ENCODE measurements around the gene CANT1. TPM values are rescaled to one million over a fixed set of nuclear protein-coding genes. Genes with fewer than 3 reads are reported as not detected.
A peak's percentile ranks its signal among the peaks of the same experiment; 100 is the strongest.

Gene CANT1
- total RNA-seq, 1 donor: 49.2 TPM

GRCh38 chr17:79046197-79046915 is 36.8 kb upstream of the CANT1 start:
- Histone ChIP-seq H2AFZ (ENCODE audit: low read length) (peak overlapping the region; percentile 18), H3K79me2 (ENCODE audit: insufficient read depth, low read length) (no peaks in the 10 kb centered on the region), H3K9me3 (ENCODE audit: low read depth, low read length) (no peaks in the 10 kb centered on the region), H3K4me1 (ENCODE audit: insufficient read depth, low read length) (peaks cover 17% of the 10 kb centered on the region), H3K4me2 (ENCODE audit: insufficient read depth, low read length) (peak overlapping the region; percentile 50), H3K27me3 (ENCODE audit: insufficient read depth, low read length) (peaks cover 27% of the 10 kb centered on the region), H4K20me1 (ENCODE audit: insufficient read depth, low read length) (no peaks in the 10 kb centered on the region), H3K36me3 (ENCODE audit: insufficient read depth, low read length) (no peaks in the 10 kb centered on the region), H3K27ac (ENCODE audit: low read depth, low read length) (no peak overlapping the region), H3K4me3 (ENCODE audit: insufficient read depth, low read length) (no peak overlapping the region)
- DNase-seq (ENCODE audit: insufficient read length, low spot score, missing footprints): peak; percentile 86
- TF ChIP-seq CTCF (IDR thresholded peaks at IDR 0.05; ENCODE audit: extremely low read depth, low read depth, low read length): no peak

- peak; percentile 85 for TF ChIP-seq CTCF (IDR thresholded peaks at IDR 0.05; ENCODE audit: extremely low read depth, low read depth, low read length)
- peaks cover 17% of the 10 kb centered on the region for H3K4me1 ChIP-seq (ENCODE audit: insufficient read depth, low read length)
- H3K4me3 ChIP-seq (ENCODE audit: insufficient read depth, low read length): no peak overlapping the region
- no peaks in the 10 kb centered on the region for H3K79me2 ChIP-seq (ENCODE audit: insufficient read depth, low read length)
- H4K20me1 ChIP-seq (ENCODE audit: insufficient read depth, low read length): no peaks in the 10 kb centered on the region
- no peaks in the 10 kb centered on the region for H3K9me3 ChIP-seq (ENCODE audit: low read depth, low read length)
- H2AFZ ChIP-seq (ENCODE audit: low read length): peak overlapping the region; percentile 18
- H3K4me2 ChIP-seq (ENCODE audit: insufficient read depth, low read length): peak overlapping the region; percentile 50
- no peaks in the 10 kb centered on the region for H3K36me3 ChIP-seq (ENCODE audit: insufficient read depth, low read length)
- peak; percentile 93 for DNase-seq (ENCODE audit: insufficient read length, low spot score, missing footprints)
- peaks cover 27% of the 10 kb centered on the region for H3K27me3 ChIP-seq (ENCODE audit: insufficient read depth, low read length)
- H3K27ac ChIP-seq (ENCODE audit: low read depth, low read length): no peak overlapping the region
These were observed 36.3 kb upstream of the CANT1 start for GRCh38 chr17:79045842-79046196.

GRCh38 chr17:79045001-79045729 is 35.6 kb upstream of the CANT1 start:
- H3K9me3 ChIP-seq (ENCODE audit: low read depth, low read length): no peaks in the 10 kb centered on the region
- H3K27ac ChIP-seq (ENCODE audit: low read depth, low read length): no peak overlapping the region
- no peak overlapping the region for H3K4me2 ChIP-seq (ENCODE audit: insufficient read depth, low read length)
- no peak for TF ChIP-seq CTCF (IDR thresholded peaks at IDR 0.05; ENCODE audit: extremely low read depth, low read depth, low read length)
- peaks cover 27% of the 10 kb centered on the region for H3K27me3 ChIP-seq (ENCODE audit: insufficient read depth, low read length)
- H3K4me1 ChIP-seq (ENCODE audit: insufficient read depth, low read length): peaks cover 17% of the 10 kb centered on the region
- no peak overlapping the region for H2AFZ ChIP-seq (ENCODE audit: low read length)
- H3K36me3 ChIP-seq (ENCODE audit: insufficient read depth, low read length): no peaks in the 10 kb centered on the region
- H3K4me3 ChIP-seq (ENCODE audit: insufficient read depth, low read length): no peak overlapping the region
- H4K20me1 ChIP-seq (ENCODE audit: insufficient read depth, low read length): no peaks in the 10 kb centered on the region
- H3K79me2 ChIP-seq (ENCODE audit: insufficient read depth, low read length): no peaks in the 10 kb centered on the region
- DNase-seq (ENCODE audit: insufficient read length, low spot score, missing footprints): peak; percentile 73

GRCh38 chr17:79044462-79044861 is 34.9 kb upstream of the CANT1 start:
- Histone ChIP-seq H3K27ac (ENCODE audit: low read depth, low read length) (no peak overlapping the region), H3K4me1 (ENCODE audit: insufficient read depth, low read length) (peaks cover 17% of the 10 kb centered on the region), H3K4me3 (ENCODE audit: insufficient read depth, low read length) (no peak overlapping the region), H4K20me1 (ENCODE audit: insufficient read depth, low read length) (no peaks in the 10 kb centered on the region), H3K27me3 (ENCODE audit: insufficient read depth, low read length) (peaks cover 27% of the 10 kb centered on the region), H3K4me2 (ENCODE audit: insufficient read depth, low read length) (no peak overlapping the region), H2AFZ (ENCODE audit: low read length) (no peak overlapping the region), H3K36me3 (ENCODE audit: insufficient read depth, low read length) (no peaks in the 10 kb centered on the region), H3K79me2 (ENCODE audit: insufficient read depth, low read length) (no peaks in the 10 kb centered on the region), H3K9me3 (ENCODE audit: low read depth, low read length) (no peaks in the 10 kb centered on the region)
- peak; percentile 51 for DNase-seq (ENCODE audit: insufficient read length, low spot score, missing footprints)
- no peak for TF ChIP-seq CTCF (IDR thresholded peaks at IDR 0.05; ENCODE audit: extremely low read depth, low read depth, low read length)
